Subcutaneous adipose tissue (tissue), 4 donors: ENCODE data around the gene SCMH1. TPM values are rescaled to one million over a fixed set of nuclear protein-coding genes. Genes with fewer than 3 reads are reported as not detected.

ENCODE experiments used
- total RNA-seq, 4 donors: library from RNA; depleted of rRNA; stranded (reverse); fragments of >200 nt; gene quantifications; one replicate each; pipeline ENCODE4 v1.1.0, GENCODE V29; 2016
- TF ChIP-seq, protein P1 (sequence below): fragments of 450-650 bp; IDR thresholded peaks from one replicate; pipeline ENCODE4 v1.5.1; 2016; ENCODE audit warnings: low read depth, mild to moderate bottlenecking, control low read depth, antibody characterized with exemption, moderate library complexity

The SCMH1 gene
- total RNA-seq, 4 donors from 2014 or later: 27.7 to 47.3 (median 46.1) TPM

- TF ChIP-seq, protein P1, sequence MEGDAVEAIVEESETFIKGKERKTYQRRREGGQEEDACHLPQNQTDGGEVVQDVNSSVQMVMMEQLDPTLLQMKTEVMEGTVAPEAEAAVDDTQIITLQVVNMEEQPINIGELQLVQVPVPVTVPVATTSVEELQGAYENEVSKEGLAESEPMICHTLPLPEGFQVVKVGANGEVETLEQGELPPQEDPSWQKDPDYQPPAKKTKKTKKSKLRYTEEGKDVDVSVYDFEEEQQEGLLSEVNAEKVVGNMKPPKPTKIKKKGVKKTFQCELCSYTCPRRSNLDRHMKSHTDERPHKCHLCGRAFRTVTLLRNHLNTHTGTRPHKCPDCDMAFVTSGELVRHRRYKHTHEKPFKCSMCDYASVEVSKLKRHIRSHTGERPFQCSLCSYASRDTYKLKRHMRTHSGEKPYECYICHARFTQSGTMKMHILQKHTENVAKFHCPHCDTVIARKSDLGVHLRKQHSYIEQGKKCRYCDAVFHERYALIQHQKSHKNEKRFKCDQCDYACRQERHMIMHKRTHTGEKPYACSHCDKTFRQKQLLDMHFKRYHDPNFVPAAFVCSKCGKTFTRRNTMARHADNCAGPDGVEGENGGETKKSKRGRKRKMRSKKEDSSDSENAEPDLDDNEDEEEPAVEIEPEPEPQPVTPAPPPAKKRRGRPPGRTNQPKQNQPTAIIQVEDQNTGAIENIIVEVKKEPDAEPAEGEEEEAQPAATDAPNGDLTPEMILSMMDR: no peak
Measured at GRCh38 chr1:41100170-41100569, 141.9 kb downstream of the SCMH1 start.

- TF ChIP-seq, protein P1: no peak
Measured at GRCh38 chr1:41098730-41099460, 143.2 kb downstream of the SCMH1 start.

GRCh38 chr1:41097105-41097504 lies 145.0 kb downstream of the SCMH1 start:
- TF ChIP-seq, protein P1: no peak

DNA sequence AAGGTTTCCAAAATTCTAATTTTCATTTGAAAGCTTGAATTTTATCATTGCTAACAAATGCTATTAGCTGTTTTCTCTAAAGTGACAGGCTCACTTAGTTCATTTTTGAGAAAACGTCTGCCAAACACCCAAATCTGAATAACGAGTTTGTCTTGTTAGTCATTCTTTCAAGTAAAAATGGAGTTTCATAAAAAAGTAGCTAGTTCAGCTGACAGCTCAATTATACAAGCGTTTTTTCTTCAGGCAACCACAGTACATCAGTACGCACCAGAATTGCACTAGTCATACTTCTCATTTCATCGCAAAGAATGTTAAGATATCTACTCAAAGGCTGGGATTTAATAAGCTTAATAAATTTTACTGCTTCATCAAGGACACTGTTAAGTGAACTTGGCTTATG lies 148.3 kb downstream of the SCMH1 start:
- TF ChIP-seq, protein P1: no peak

- TF ChIP-seq, protein P1: no peak
Measured at GRCh38 chr1:41086921-41087320, 155.2 kb downstream of the SCMH1 start.

DNA sequence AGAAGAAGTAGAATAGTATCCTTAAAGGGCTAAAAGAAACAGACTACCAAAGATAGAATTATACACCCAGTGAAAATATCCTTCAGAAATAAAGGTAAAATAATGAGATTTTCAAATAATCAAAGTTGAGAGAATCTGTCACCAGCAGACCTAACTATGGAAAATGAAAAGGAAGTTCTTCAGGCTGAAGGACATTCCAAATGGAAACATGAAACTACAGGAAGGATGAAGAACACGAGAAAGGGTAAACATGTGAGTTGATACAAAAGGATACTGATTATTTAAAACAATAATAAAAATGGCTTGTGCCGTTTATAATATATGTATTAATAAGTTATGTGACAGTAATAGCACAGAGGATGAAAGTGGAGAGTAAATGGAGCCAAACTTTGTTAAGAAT lies 163.5 kb downstream of the SCMH1 start:
- TF ChIP-seq, protein P1: no peak

GRCh38 chr1:41078193-41078592 lies 163.9 kb downstream of the SCMH1 start:
- TF ChIP-seq, protein P1: no peak
